ENCODE measurements around the gene DOCK10. TPM values are rescaled to one million over a fixed set of nuclear protein-coding genes. Genes with fewer than 3 reads are reported as not detected.

Gene DOCK10
- total and polyA plus RNA-seq, 9 of the 15 experiments (the other 6 are each of a cell fraction or from before 2014, with no cell fraction given): 0.01 to 0.87 (median 0.18) TPM

DNA sequence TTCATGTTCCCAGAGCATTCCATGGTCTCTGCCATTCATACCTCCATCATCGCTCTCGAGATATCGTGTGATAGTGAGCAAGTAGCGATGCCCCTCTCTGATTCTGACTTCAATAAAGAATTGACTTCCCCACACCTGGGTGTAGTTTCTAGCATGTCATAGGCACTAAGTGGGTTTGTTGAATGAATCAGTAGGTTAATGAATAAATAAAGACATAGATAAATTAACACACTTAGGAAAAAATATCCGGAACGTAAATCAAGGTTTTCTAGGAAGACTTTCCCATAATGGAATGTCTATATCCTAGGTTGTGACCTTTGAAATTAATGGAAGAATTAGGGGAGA is 159.1 kb downstream of the DOCK10 start:
- H3K36me3 ChIP-seq (ENCODE audit: control insufficient read depth, insufficient read depth, low read length): no peaks in the 10 kb centered on the region
- H4K20me1 ChIP-seq (replicated peaks; ENCODE audit: control insufficient read depth, insufficient read depth, low read length): no peaks in the 10 kb centered on the region
- ChIA-PET CTCF (ENCODE audit: low intra/inter-chr PET ratio) (no interaction called here), POLR2A (no interaction called here)
- H3K9me1 ChIP-seq (ENCODE audit: control insufficient read depth, insufficient read depth, low read length): no peaks in the 10 kb centered on the region
- no peak overlapping the region for H3K4me2 ChIP-seq (ENCODE audit: insufficient read depth, low read length)
- no peaks in the 10 kb centered on the region for H3K4me1 ChIP-seq (replicated peaks in 1 of 2; ENCODE audit: control insufficient read depth in 2 of 2, insufficient read depth in 2 of 2, low read length in 2 of 2)
- in situ Hi-C loops (cut with MboI): no loop called here
- no peak overlapping the region for H3K4me3 ChIP-seq
- intact Hi-C loops (cut with micrococcal nuclease): no loop called here
- TF ChIP-seq ZNF551 (CRISPR knock-in tag; IDR thresholded peaks at IDR 0.05): no peak
- no peaks in the 10 kb centered on the region for H3K9me3 ChIP-seq (replicated peaks; ENCODE audit: control insufficient read depth, insufficient read depth, low read depth, low read length)
- no peak overlapping the region for H3K27ac ChIP-seq (ENCODE audit: extremely low read depth, low read depth, low read length)
- H2AFZ ChIP-seq (ENCODE audit: low read depth, low read length): no peak overlapping the region
- no TSS peak for BruUV-seq (replicated peaks)
- H3K27me3 ChIP-seq (ENCODE audit: control insufficient read depth in 2 of 2, insufficient read depth in 2 of 2, low read length in 2 of 2): no peaks in the 10 kb centered on the region
- DNase-seq (ENCODE audit: extremely low read depth in 1 of 4, low spot score in 3 of 4) (no peak), FAIRE-seq (no peak), ATAC-seq (no peak)
- WGBS (ENCODE audit: insufficient coverage, low coverage, missing lambda C conversion rate): 0% methylated on average over 6 of the region's 6 CpGs
- H3K79me2 ChIP-seq (ENCODE audit: control insufficient read depth, insufficient read depth, low read length): no peaks in the 10 kb centered on the region
- H3K9ac ChIP-seq (ENCODE audit: insufficient read depth in 1 of 2, low read depth in 2 of 2, low read length in 2 of 2): no peak overlapping the region

DNA sequence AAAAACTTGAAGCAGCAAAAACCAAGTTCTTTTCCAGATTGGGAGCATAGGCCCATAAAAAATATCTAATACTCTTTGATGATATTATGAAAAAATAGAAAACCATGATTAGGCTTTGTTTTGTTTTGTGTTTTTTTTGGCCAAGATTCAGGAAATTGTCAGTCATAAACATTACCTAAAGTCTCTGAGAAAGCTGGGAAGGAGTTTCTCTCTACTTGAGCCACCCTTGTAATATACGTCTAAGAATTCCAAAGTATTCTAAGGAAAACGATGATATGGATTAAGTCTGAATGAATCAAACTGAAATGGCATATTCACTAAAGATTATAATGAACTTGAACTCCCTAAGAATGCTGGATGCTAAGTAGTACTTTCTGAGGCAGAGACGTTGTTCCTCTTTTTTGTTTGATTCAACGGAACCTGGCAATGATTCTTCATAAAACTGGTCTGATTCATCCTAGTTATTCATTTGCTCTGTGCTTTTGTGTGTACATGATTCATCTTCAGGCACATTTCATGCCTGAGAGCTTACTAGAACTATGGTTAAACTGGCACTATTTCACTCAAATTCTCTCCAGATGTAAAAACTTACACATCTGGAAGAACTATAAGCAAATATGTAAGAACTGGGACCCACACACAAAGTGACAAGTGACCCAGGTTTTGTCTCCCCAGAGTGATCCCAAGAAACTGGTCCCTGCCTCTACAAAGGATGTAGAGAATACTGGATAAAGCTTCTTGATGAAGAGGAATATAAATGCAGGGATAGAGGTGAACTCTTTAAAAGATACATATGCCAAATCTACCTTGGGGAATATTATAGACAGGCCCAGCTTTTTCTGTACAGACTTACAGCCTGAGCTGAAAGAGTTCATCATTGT is 159.7 kb downstream of the DOCK10 start:
- intact Hi-C loops (cut with micrococcal nuclease) (no loop called here), in situ Hi-C loops (cut with MboI) (no loop called here)
- Histone ChIP-seq H3K4me1 (replicated peaks in 1 of 2; ENCODE audit: control insufficient read depth in 2 of 2, insufficient read depth in 2 of 2, low read length in 2 of 2) (no peaks in the 10 kb centered on the region), H4K20me1 (replicated peaks; ENCODE audit: control insufficient read depth, insufficient read depth, low read length) (no peaks in the 10 kb centered on the region), H3K27ac (ENCODE audit: extremely low read depth, low read depth, low read length) (no peak overlapping the region), H3K36me3 (ENCODE audit: control insufficient read depth, insufficient read depth, low read length) (no peaks in the 10 kb centered on the region), H3K79me2 (ENCODE audit: control insufficient read depth, insufficient read depth, low read length) (no peaks in the 10 kb centered on the region), H3K4me3 (no peak overlapping the region), H3K9ac (ENCODE audit: insufficient read depth in 1 of 2, low read depth in 2 of 2, low read length in 2 of 2) (no peak overlapping the region), H3K27me3 (ENCODE audit: control insufficient read depth in 2 of 2, insufficient read depth in 2 of 2, low read length in 2 of 2) (no peaks in the 10 kb centered on the region), H3K4me2 (ENCODE audit: insufficient read depth, low read length) (no peak overlapping the region), H2AFZ (ENCODE audit: low read depth, low read length) (no peak overlapping the region), H3K9me3 (replicated peaks; ENCODE audit: control insufficient read depth, insufficient read depth, low read depth, low read length) (no peaks in the 10 kb centered on the region), H3K9me1 (ENCODE audit: control insufficient read depth, insufficient read depth, low read length) (no peaks in the 10 kb centered on the region)
- no TSS peak for BruUV-seq (replicated peaks)
- FAIRE-seq (no peak), DNase-seq (ENCODE audit: extremely low read depth in 1 of 4, low spot score in 3 of 4) (no peak), ATAC-seq (no peak)
- ChIA-PET POLR2A (interaction anchor here (0.6 kb wide), 1 partner anchor 37 kb away, joined by 3 read pairs; no protein-coding TSS in a partner anchor), CTCF (ENCODE audit: low intra/inter-chr PET ratio) (no interaction called here)
- WGBS (ENCODE audit: insufficient coverage, low coverage, missing lambda C conversion rate): 5% methylated on average over 4 of the region's 4 CpGs
- TF ChIP-seq CBX3 (IDR thresholded peaks at IDR 0.05; ENCODE audit: borderline replicate concordance in 1 of 2, low read length in 2 of 2): no peak
- no peak for TF ChIP-seq XRCC5 (IDR thresholded peaks at IDR 0.05; ENCODE audit: low read depth, low read length)

Data from K562 (cell line).